HepG2 (cell line): ENCODE results near the gene HOXB6. TPM values are rescaled to one million over a fixed set of nuclear protein-coding genes. Genes with fewer than 3 reads are reported as not detected.

Experiments
- ATAC-seq: fragments of 200-7000 bp; cut with Tn5 transposase; 3 replicates; pipeline ENCODE4 v1.9.1; 2020; ENCODE audit warnings: mild to moderate bottlenecking, moderate library complexity
- Bru-seq: library from RNA; stranded (reverse); fragments of 400-500 nt; gene quantifications from one replicate; lab custom pipeline; 2021; lab: Mats Ljungman, UMichigan
- BruChase-seq, 2 experiments: library from RNA; stranded (reverse); fragments of 400-500 nt; gene quantifications; one replicate each; lab custom pipeline; 2021; lab: Mats Ljungman, UMichigan
- BruUV-seq: library from RNA; stranded (reverse); fragments of 400-500 nt; replicated peaks from 2 replicates; lab custom pipeline; 2021; lab: Mats Ljungman, UMichigan
- CTCF ChIA-PET: fragments of 300-600 bp; formaldehyde crosslinking; extraction: SDS; loops from one replicate; lab custom pipeline; 2021; ENCODE audit warnings: low total read pairs, inconsistent platforms, low intra/inter-chr PET ratio; lab: Yijun Ruan, JAX
- POLR2A ChIA-PET: fragments of 350-600 bp; sonication (Branson Sonifier 250); formaldehyde crosslinking; loops from one replicate; lab custom pipeline; 2020; ENCODE audit warnings: antibody characterized with exemption, inconsistent platforms; lab: Yijun Ruan, JAX
- DNase-seq: peaks from one replicate; pipeline ENCODE4 v3.0.0-alpha.2; 2015; ENCODE audit warnings: low spot score
- FAIRE-seq: peaks from 3 replicates; lab custom pipeline; 2011; peaks lifted over from hg19 to GRCh38; lab: Jason Lieb, UNC
- H2AFZ ChIP-seq: one replicate; pipeline ENCODE4 v1.6.1; 2011; ENCODE audit warnings: low read length, inconsistent platforms
- H3K27ac ChIP-seq: fragments of 300-600 bp; 3 replicates; pipeline ENCODE4 v1.8.0; 2011; ENCODE audit warnings: mixed run types, mild to moderate bottlenecking, mixed read lengths, low read length, inconsistent platforms; ENCODE audit not compliant: insufficient read depth; ENCODE audit errors: extremely low read length
- H3K27me3 ChIP-seq, 2 experiments: fragments of 200-600 bp in 1 of 2; 2 replicates in 1 of 2; 3 replicates in 1 of 2; pipeline versions ENCODE4 v1.6.0 to v1.8.0; 2011; ENCODE audit warnings: low read length in 2 of 2, mild to moderate bottlenecking in 2 of 2, moderate library complexity in 2 of 2, inconsistent platforms in 1 of 2; ENCODE audit not compliant: insufficient read depth in 2 of 2, control insufficient read depth in 1 of 2
- H3K36me3 ChIP-seq, 2 experiments: fragments of 200-600 bp in 1 of 2; replicated peaks in 1 of 2; 2 replicates in 1 of 2; 3 replicates in 1 of 2; pipeline versions ENCODE4 v1.5.1 to v1.8.0; 2011; ENCODE audit warnings: low read length in 2 of 2, inconsistent platforms in 1 of 2; ENCODE audit not compliant: insufficient read depth in 2 of 2, control insufficient read depth in 1 of 2
- H3K4me1 ChIP-seq: 2 replicates; pipeline ENCODE4 v1.5.1; 2012; ENCODE audit warnings: low read length, inconsistent platforms; ENCODE audit not compliant: insufficient read depth
- H3K4me2 ChIP-seq: 2 replicates; pipeline ENCODE4 v1.6.0; 2011; ENCODE audit warnings: low read depth, low read length, inconsistent platforms
- H3K4me3 ChIP-seq, 3 experiments: fragments of 200-600 bp in 1 of 3; sonication (generic), shearing (Covaris generic) in 1 of 3; replicated peaks in 1 of 3; 2 replicates each; pipeline ENCODE4 v1.5.1; 2011 to 2016; ENCODE audit warnings: low read length in 3 of 3, inconsistent platforms in 2 of 3, low read depth in 2 of 3, mild to moderate bottlenecking in 2 of 3, control low read depth in 1 of 3, mixed read lengths in 1 of 3; ENCODE audit not compliant: insufficient read depth in 1 of 3
- H3K79me2 ChIP-seq: one replicate; pipeline ENCODE4 v1.6.1; 2011; ENCODE audit warnings: low read length, inconsistent platforms; ENCODE audit not compliant: insufficient read depth
- H3K9ac ChIP-seq: 2 replicates; pipeline ENCODE4 v1.6.0; 2011; ENCODE audit warnings: mild to moderate bottlenecking, low read depth, low read length, inconsistent platforms; ENCODE audit not compliant: insufficient read depth
- H3K9me3 ChIP-seq: 2 replicates; pipeline ENCODE4 v1.5.1; 2012; ENCODE audit warnings: mild to moderate bottlenecking, low read length
- H4K20me1 ChIP-seq: 2 replicates; pipeline ENCODE4 v1.6.0; 2011; ENCODE audit warnings: inconsistent platforms, mild to moderate bottlenecking, low read length, moderate library complexity; ENCODE audit not compliant: insufficient read depth
- HMG20B ChIP-seq: conservative IDR thresholded peaks from 2 replicates; pipeline ENCODE4 v1.6.1; 2016; ENCODE audit warnings: missing genetic modification reagents, missing compliant biosample characterization
- KMT2B ChIP-seq: IDR thresholded peaks from 2 replicates; pipeline ENCODE4 v1.6.1; 2016; ENCODE audit warnings: missing genetic modification reagents, missing compliant biosample characterization
- MIXL1 ChIP-seq: IDR thresholded peaks from 2 replicates; pipeline ENCODE4 v1.6.1; 2016
- NFYB ChIP-seq: sonication (generic); formaldehyde crosslinking; IDR thresholded peaks from 2 replicates; pipeline ENCODE4 v1.4.0; 2020; ENCODE audit warnings: missing genetic modification reagents
- POLR2AphosphoS2 ChIP-seq: IDR thresholded peaks from 2 replicates; pipeline ENCODE4 v1.6.1; 2011; ENCODE audit warnings: low read depth, low read length, improper control_type of control experiment
- RCOR2 ChIP-seq: IDR thresholded peaks from 2 replicates; pipeline ENCODE4 v1.6.1; 2016; ENCODE audit warnings: missing biosample characterization, missing genetic modification reagents
- SKI ChIP-seq: fragments of 450-650 bp; IDR thresholded peaks from one replicate; pipeline ENCODE4 v1.6.1; 2018; ENCODE audit warnings: mild to moderate bottlenecking; ENCODE audit not compliant: partially characterized antibody
- YEATS4 ChIP-seq: sonication (generic); formaldehyde crosslinking; IDR thresholded peaks from 2 replicates; pipeline ENCODE4 v1.4.0; 2020; ENCODE audit warnings: missing genetic modification reagents, borderline replicate concordance
- ZBTB7B ChIP-seq: sonication (generic); formaldehyde crosslinking; IDR thresholded peaks from 2 replicates; pipeline ENCODE4 v1.4.0; 2020; ENCODE audit warnings: missing genetic modification reagents
- ZFX ChIP-seq: sonication (generic); formaldehyde crosslinking; IDR thresholded peaks from 2 replicates; pipeline ENCODE4 v1.4.0; 2020; ENCODE audit warnings: mild to moderate bottlenecking, low read depth, missing genetic modification reagents, moderate library complexity
- ZNF335 ChIP-seq: sonication (generic); formaldehyde crosslinking; IDR thresholded peaks from 2 replicates; pipeline ENCODE4 v1.4.0; 2020; ENCODE audit warnings: missing genetic modification reagents
- WGBS: methylation state at CpG from one replicate; pipeline ENCODE4 v1.1.6; 2017; ENCODE audit warnings: low lambda C conversion rate; 5-methylcytosine and 5-hydroxymethylcytosine counted together
- in situ Hi-C: cut with HindIII; loops from 2 replicates; pipeline ENCODE4 v1.10.0; 2017; ENCODE audit warnings: low pct_unique_long_range_greater_than_20kb; ENCODE audit not compliant: extremely low pct_ligation_motif_present
- intact Hi-C: fragments of 100-400 bp; cut with micrococcal nuclease; formaldehyde crosslinking; loops from one replicate; pipeline ENCODE4 v1.10.0; 2022; ENCODE audit not compliant: unreplicated experiment
- long read RNA-seq, 2 experiments: library from RNA in 1 of 2; library from polyadenylated mRNA in 1 of 2; stranded (forward) in 1 of 2; unstranded in 1 of 2; transcript quantifications; one replicate each; pipeline ENCODE4 v2.0.0, GENCODE V29; 2019 to 2022
- polyA minus RNA-seq, 3 experiments: library from RNA; depleted of rRNA, polyadenylated mRNA; stranded (reverse); fragments of >200 nt; gene quantifications; 2 replicates each; pipeline ENCODE4 v1.2.3, GENCODE V29; 2011; ENCODE audit warnings: low replicate concordance in 1 of 3
- polyA plus RNA-seq, 8 experiments: library from polyadenylated mRNA; depleted of rRNA in 3 of 8; stranded (reverse) in 7 of 8; unstranded in 1 of 8; fragments of >200 nt; fragmentation: Illumina TruSeq in 4 of 8; extraction: Trizol in 4 of 8; gene quantifications; 2 replicates each; pipeline versions ENCODE4 v1.2.1 to v1.2.3, GENCODE V29; 2011 to 2016; ENCODE audit warnings: low read depth in 4 of 8, missing spikeins in 1 of 8, mixed read lengths in 1 of 8; ENCODE audit not compliant: insufficient read depth in 1 of 8
- total RNA-seq, 5 experiments: library from RNA; depleted of rRNA; stranded (reverse); fragments of >200 nt; fragmentation: Illumina TruSeq; extraction: Trizol; gene quantifications; 2 replicates each; pipeline ENCODE4 v1.2.3, GENCODE V29; 2016; ENCODE audit warnings: low read depth in 1 of 5
- TF ChIP-seq, protein P1 (sequence below): sonication (generic); formaldehyde crosslinking; IDR thresholded peaks from 2 replicates; pipeline ENCODE4 v1.5.1; 2020; ENCODE audit warnings: mild to moderate bottlenecking, missing genetic modification reagents, moderate library complexity
- TF ChIP-seq, protein P2 (sequence below): sonication (generic); formaldehyde crosslinking; IDR thresholded peaks from 2 replicates; pipeline ENCODE4 v1.5.1; 2020; ENCODE audit warnings: mild to moderate bottlenecking, missing genetic modification reagents, moderate library complexity

The HOXB6 gene
- total RNA-seq (2016; rRNA removed; fragmentation: Illumina TruSeq; extraction: Trizol) = not detected in 2 replicates
- total RNA-seq (2016; cell fraction: cytosol; rRNA removed; fragmentation: Illumina TruSeq; extraction: Trizol; ENCODE audit: low read depth) = not detected in 2 replicates
- not detected in 2 replicates for total RNA-seq (2016; cell fraction: insoluble cytoplasmic fraction; rRNA removed; fragmentation: Illumina TruSeq; extraction: Trizol)
- total RNA-seq (2016; cell fraction: membrane; rRNA removed; fragmentation: Illumina TruSeq; extraction: Trizol) = not detected in 2 replicates
- total RNA-seq (2016; cell fraction: nucleus; rRNA removed; fragmentation: Illumina TruSeq; extraction: Trizol) = not detected in 2 replicates
- polyA plus RNA-seq (2011; rRNA removed) = not detected in 2 replicates
- polyA plus RNA-seq (2011; cell fraction: cytosol; rRNA removed) = not detected in 2 replicates
- polyA plus RNA-seq (2011; cell fraction: nucleus; rRNA removed) = not detected in 2 replicates
- not detected in 2 replicates for polyA plus RNA-seq (2012)
- polyA plus RNA-seq (2016; cell fraction: cytosol; fragmentation: Illumina TruSeq; extraction: Trizol; ENCODE audit: low read depth) = not detected in 2 replicates
- not detected in 2 replicates for polyA plus RNA-seq (2016; cell fraction: insoluble cytoplasmic fraction; fragmentation: Illumina TruSeq; extraction: Trizol; ENCODE audit: low read depth)
- polyA plus RNA-seq (2016; cell fraction: membrane; fragmentation: Illumina TruSeq; extraction: Trizol; ENCODE audit: low read depth) = not detected in 2 replicates
- polyA plus RNA-seq (2016; cell fraction: nucleus; fragmentation: Illumina TruSeq; extraction: Trizol; ENCODE audit: insufficient read depth, low read depth) = not detected in 2 replicates
- polyA minus RNA-seq (2011; rRNA and poly(A)+ RNA removed; ENCODE audit: low replicate concordance) = 3.5 TPM in 1 of 2 replicates, not detected in the other
- polyA minus RNA-seq (2011; cell fraction: cytosol; rRNA and poly(A)+ RNA removed) = not detected in 2 replicates
- polyA minus RNA-seq (2011; cell fraction: nucleus; rRNA and poly(A)+ RNA removed) = not detected in 2 replicates
- percentile 21 among the genes with signal in this experiment for Bru-seq, nascent RNA
- BruChase-seq, experiment 1, labeled RNA remaining after a 6-hour chase = percentile 27 among the genes with signal in this experiment
- BruChase-seq, experiment 2, labeled RNA remaining after a 2-hour chase = percentile 33 among the genes with signal in this experiment
- long read RNA-seq, experiment 1 = 0 reads
- long read RNA-seq, experiment 2 = 0 reads

DNA sequence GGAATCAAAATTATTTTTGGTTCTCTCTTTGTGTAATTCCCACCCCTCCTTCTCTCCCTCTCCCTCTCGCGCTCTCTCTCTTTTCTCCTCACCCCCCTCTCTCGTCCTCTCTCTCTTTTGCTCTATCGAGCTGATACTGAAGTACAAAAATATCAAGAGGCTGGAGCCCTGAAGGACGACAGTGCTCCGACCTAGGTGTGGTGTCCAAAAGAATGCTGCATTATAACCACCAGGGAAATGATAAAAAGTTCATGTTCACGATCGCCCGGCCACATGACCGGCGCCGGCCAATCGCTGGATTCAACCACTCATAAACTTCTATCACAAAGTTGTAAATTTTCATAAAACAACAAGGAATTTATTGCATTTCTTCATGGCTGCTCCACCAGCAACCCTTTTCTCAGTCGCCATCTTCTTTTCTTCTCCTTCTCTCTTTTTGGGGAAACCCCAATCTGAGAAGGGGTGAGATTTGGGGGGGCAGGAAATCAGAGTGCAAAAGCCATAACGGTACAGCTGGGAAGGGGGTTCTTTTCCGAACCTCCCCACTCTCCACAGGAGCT is at the start of gene HOXB6:
TSS of gene HOXB6 (minus strand) at position 217 of the 560 bp plus-strand sequence. CDS start 6,836 bp downstream, outside the sequence.
- in situ Hi-C loops = no loop called here
- Histone ChIP-seq H3K79me2 (no peaks in the 10 kb centered on the region), H3K27me3 (peaks cover 25 to 95% of the 10 kb centered on the region in 2 experiments; a peak in 4 of 5 replicates), H4K20me1 (peaks cover 2% of the 10 kb centered on the region; the same call in 1 of the 2 replicates), H3K4me3 (no peak within 1 kb of the TSS), H3K27ac (no peak within 1 kb of the TSS), H3K9me3 (no peaks in the 10 kb centered on the region), H3K36me3 (no peaks in the 10 kb centered on the region), H3K4me1 (peaks cover 11% of the 10 kb centered on the region), H2AFZ (no peak within 1 kb of the TSS), H3K9ac (no peak within 1 kb of the TSS), H3K4me2 (no peak within 1 kb of the TSS)
- ATAC-seq (no peak), DNase-seq (no peak), FAIRE-seq (no peak)
- intact Hi-C loops = no loop called here
- BruUV-seq = no TSS peak
- ChIA-PET POLR2A (no interaction called here), CTCF (no interaction called here)
- 18% methylated on average over 16 of the region's 16 CpGs for WGBS
- TF ChIP-seq POLR2AphosphoS2 (no peak), MIXL1 (CRISPR knock-in tag) (no peak), ZNF335 (CRISPR knock-in tag) (no peak), RCOR2 (CRISPR knock-in tag) (no peak), ZBTB7B (no peak), ZFX (CRISPR knock-in tag) (no peak), NFYB (CRISPR knock-in tag) (no peak), KMT2B (CRISPR knock-in tag) (no peak), YEATS4 (CRISPR knock-in tag) (no peak), HMG20B (CRISPR knock-in tag) (no peak), SKI (no peak)
- TF ChIP-seq, protein P1, sequence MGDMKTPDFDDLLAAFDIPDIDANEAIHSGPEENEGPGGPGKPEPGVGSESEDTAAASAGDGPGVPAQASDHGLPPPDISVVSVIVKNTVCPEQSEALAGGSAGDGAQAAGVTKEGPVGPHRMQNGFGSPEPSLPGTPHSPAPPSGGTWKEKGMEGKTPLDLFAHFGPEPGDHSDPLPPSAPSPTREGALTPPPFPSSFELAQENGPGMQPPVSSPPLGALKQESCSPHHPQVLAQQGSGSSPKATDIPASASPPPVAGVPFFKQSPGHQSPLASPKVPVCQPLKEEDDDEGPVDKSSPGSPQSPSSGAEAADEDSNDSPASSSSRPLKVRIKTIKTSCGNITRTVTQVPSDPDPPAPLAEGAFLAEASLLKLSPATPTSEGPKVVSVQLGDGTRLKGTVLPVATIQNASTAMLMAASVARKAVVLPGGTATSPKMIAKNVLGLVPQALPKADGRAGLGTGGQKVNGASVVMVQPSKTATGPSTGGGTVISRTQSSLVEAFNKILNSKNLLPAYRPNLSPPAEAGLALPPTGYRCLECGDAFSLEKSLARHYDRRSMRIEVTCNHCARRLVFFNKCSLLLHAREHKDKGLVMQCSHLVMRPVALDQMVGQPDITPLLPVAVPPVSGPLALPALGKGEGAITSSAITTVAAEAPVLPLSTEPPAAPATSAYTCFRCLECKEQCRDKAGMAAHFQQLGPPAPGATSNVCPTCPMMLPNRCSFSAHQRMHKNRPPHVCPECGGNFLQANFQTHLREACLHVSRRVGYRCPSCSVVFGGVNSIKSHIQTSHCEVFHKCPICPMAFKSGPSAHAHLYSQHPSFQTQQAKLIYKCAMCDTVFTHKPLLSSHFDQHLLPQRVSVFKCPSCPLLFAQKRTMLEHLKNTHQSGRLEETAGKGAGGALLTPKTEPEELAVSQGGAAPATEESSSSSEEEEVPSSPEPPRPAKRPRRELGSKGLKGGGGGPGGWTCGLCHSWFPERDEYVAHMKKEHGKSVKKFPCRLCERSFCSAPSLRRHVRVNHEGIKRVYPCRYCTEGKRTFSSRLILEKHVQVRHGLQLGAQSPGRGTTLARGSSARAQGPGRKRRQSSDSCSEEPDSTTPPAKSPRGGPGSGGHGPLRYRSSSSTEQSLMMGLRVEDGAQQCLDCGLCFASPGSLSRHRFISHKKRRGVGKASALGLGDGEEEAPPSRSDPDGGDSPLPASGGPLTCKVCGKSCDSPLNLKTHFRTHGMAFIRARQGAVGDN (CRISPR knock-in tag) = no peak
- TF ChIP-seq, protein P2, sequence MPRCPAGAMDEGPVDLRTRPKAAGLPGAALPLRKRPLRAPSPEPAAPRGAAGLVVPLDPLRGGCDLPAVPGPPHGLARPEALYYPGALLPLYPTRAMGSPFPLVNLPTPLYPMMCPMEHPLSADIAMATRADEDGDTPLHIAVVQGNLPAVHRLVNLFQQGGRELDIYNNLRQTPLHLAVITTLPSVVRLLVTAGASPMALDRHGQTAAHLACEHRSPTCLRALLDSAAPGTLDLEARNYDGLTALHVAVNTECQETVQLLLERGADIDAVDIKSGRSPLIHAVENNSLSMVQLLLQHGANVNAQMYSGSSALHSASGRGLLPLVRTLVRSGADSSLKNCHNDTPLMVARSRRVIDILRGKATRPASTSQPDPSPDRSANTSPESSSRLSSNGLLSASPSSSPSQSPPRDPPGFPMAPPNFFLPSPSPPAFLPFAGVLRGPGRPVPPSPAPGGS (CRISPR knock-in tag) = no peak
